Erythroblast (primary cell): Measurements from ENCODE around the gene CCDC112.

Experiments used
- GATA1 ChIP-seq: IDR thresholded peaks from 2 replicates; pipeline ENCODE4 v1.6.1; 2011; ENCODE audit warnings: low read depth, mild to moderate bottlenecking, control low read depth, low read length, moderate library complexity
- POLR2A ChIP-seq: IDR thresholded peaks from 2 replicates; pipeline ENCODE4 v1.6.1; 2011; ENCODE audit warnings: mild to moderate bottlenecking, low read length

- TF ChIP-seq POLR2A: no peak
- no peak for TF ChIP-seq GATA1
Observed at GRCh38 chr5:115345344-115345743, 48.9 kb upstream of the CCDC112 start.
